Suprapubic skin (tissue), 4 donors: Measurements from ENCODE around the gene CAVIN1. TPM values are rescaled to one million over a fixed set of nuclear protein-coding genes. Genes with fewer than 3 reads are reported as not detected.
"Not testable (repeated sequence)": the region's sequence is repeated elsewhere in the genome, so short reads cannot be mapped to it uniquely, and the experiment has no call there.

Experiments
- DNase-seq, 2 donors: peaks; one replicate each; pipeline ENCODE4 v3.0.0-alpha.2; 2019; ENCODE audit warnings: low spot score in 2 of 2
- H3K27ac ChIP-seq: fragments of 200-600 bp; sonication (generic); one replicate; pipeline ENCODE4 v1.5.1; 2019
- H3K27me3 ChIP-seq: fragments of 200-600 bp; sonication (generic); one replicate; pipeline ENCODE4 v1.5.1; 2019
- H3K36me3 ChIP-seq: fragments of 200-600 bp; sonication (generic); one replicate; pipeline ENCODE4 v1.5.1; 2019
- H3K4me1 ChIP-seq: fragments of 200-600 bp; sonication (generic); one replicate; pipeline ENCODE4 v1.5.1; 2019
- H3K4me3 ChIP-seq: fragments of 200-600 bp; sonication (generic); one replicate; pipeline ENCODE4 v1.5.1; 2019; ENCODE audit warnings: mild to moderate bottlenecking
- H3K9me3 ChIP-seq: fragments of 200-600 bp; sonication (generic); one replicate; pipeline ENCODE4 v1.5.1; 2019
- CTCF ChIP-seq, 2 donors: fragments of 200-600 bp in 1 of 2; fragments of 450-650 bp in 1 of 2; sonication (generic) in 1 of 2; IDR thresholded peaks; one replicate each; pipeline ENCODE4 v1.5.1; 2016 to 2019; ENCODE audit warnings: antibody characterized with exemption in 2 of 2, mild to moderate bottlenecking in 1 of 2, moderate library complexity in 1 of 2
- EP300 ChIP-seq: sonication (generic); formaldehyde crosslinking; IDR thresholded peaks from one replicate; pipeline ENCODE4 v1.6.1; 2017; ENCODE audit warnings: antibody characterized with exemption
- POLR2A ChIP-seq, 2 donors: fragments of 450-650 bp; IDR thresholded peaks; one replicate each; pipeline ENCODE4 v1.6.1; 2017; ENCODE audit warnings: antibody characterized with exemption in 2 of 2, mild to moderate bottlenecking in 2 of 2, moderate library complexity in 2 of 2
- POLR2AphosphoS5 ChIP-seq, 3 donors: sonication (generic); formaldehyde crosslinking; IDR thresholded peaks; one replicate each; pipeline ENCODE4 v1.6.1; 2017; ENCODE audit warnings: antibody characterized with exemption in 3 of 3
- WGBS: methylation state at CpG from one replicate; pipeline ENCODE4 v1.1.5; 2018; 5-methylcytosine and 5-hydroxymethylcytosine counted together
- total RNA-seq, 4 donors: library from RNA; depleted of rRNA; stranded (reverse); fragments of >200 nt; gene quantifications; one replicate each; pipeline ENCODE4 v1.1.0, GENCODE V29; 2016

The CAVIN1 gene
- total RNA-seq, 4 donors from 2014 or later = 153 to 224 (median 182) TPM

- under 1% methylated on average over 21 of the region's 45 CpGs for WGBS
- TF ChIP-seq POLR2A (IDR thresholded peaks at IDR 0.05) (peak in 1 of 2 donors; percentile 36), EP300 (no peak), CTCF (IDR thresholded peaks at IDR 0.05) (no peak), POLR2AphosphoS5 (IDR thresholded peaks at IDR 0.05) (peak; percentile 13 to 80 (median 64))
- Histone ChIP-seq H3K4me1 (peaks cover 52% of the 10 kb centered on the region), H3K27ac (peak within 1 kb of the TSS; percentile 96), H3K27me3 (no peaks in the 10 kb centered on the region), H3K4me3 (peak within 1 kb of the TSS; percentile 82), H3K9me3 (no peaks in the 10 kb centered on the region), H3K36me3 (peaks cover 17% of the 10 kb centered on the region)
- DNase-seq = peak; percentile 96 to 98
These were observed 35.6 kb upstream of the CAVIN1 start, which contains the start of gene ATP6V0A1 for GRCh38 chr17:42458497-42459255. TSS of gene ATP6V0A1 (plus strand) at chr17:42458878. CDS start at chr17:42460895, 2,017 bp downstream.

GRCh38 chr17:42457107-42457792, 34.2 kb upstream of the CAVIN1 start:
- no peak overlapping the region for H3K4me3 ChIP-seq
- TF ChIP-seq POLR2A (IDR thresholded peaks at IDR 0.05) (no peak), EP300 (no peak), CTCF (IDR thresholded peaks at IDR 0.05) (no peak), POLR2AphosphoS5 (IDR thresholded peaks at IDR 0.05) (no peak)
- no peaks in the 10 kb centered on the region for H3K9me3 ChIP-seq
- H3K27ac ChIP-seq = peak overlapping the region; percentile 73
- WGBS = 14% methylated on average over 6 of the region's 6 CpGs
- no peak for DNase-seq
- H3K36me3 ChIP-seq = peaks cover 4% of the 10 kb centered on the region
- peaks cover 52% of the 10 kb centered on the region for H3K4me1 ChIP-seq
- no peaks in the 10 kb centered on the region for H3K27me3 ChIP-seq

- 34% methylated on average over 5 of the region's 5 CpGs for WGBS
- no peak for TF ChIP-seq EP300
- TF ChIP-seq CTCF (IDR thresholded peaks at IDR 0.05) = no peak
- TF ChIP-seq POLR2A (IDR thresholded peaks at IDR 0.05) = no peak
- no peak for TF ChIP-seq POLR2AphosphoS5 (IDR thresholded peaks at IDR 0.05)
- Histone ChIP-seq H3K27me3 (no peaks in the 10 kb centered on the region), H3K4me1 (peaks cover 52% of the 10 kb centered on the region), H3K27ac (peak overlapping the region; percentile 73), H3K9me3 (no peaks in the 10 kb centered on the region), H3K36me3 (peaks cover under 1% of the 10 kb centered on the region), H3K4me3 (no peak overlapping the region)
- no peak for DNase-seq
These were observed 33.4 kb upstream of the CAVIN1 start for GRCh38 chr17:42456223-42457106.

GRCh38 chr17:42454987-42455386, 31.9 kb upstream of the CAVIN1 start:
- H3K4me3 ChIP-seq, H3K27me3 ChIP-seq, H3K27ac ChIP-seq, H3K36me3 ChIP-seq, DNase-seq, H3K9me3 ChIP-seq: not testable (repeated sequence)
- peaks cover 41% of the 10 kb centered on the region for H3K4me1 ChIP-seq
- WGBS = 88% methylated on average over 6 of the region's 6 CpGs

- Histone ChIP-seq H3K36me3 (no peaks in the 10 kb centered on the region), H3K9me3 (no peaks in the 10 kb centered on the region), H3K27me3 (no peaks in the 10 kb centered on the region), H3K4me1 (peaks cover 27% of the 10 kb centered on the region), H3K4me3 (no peak overlapping the region), H3K27ac (no peak overlapping the region)
- no peak for DNase-seq
- WGBS = 42% methylated on average over 2 of the region's 2 CpGs
- TF ChIP-seq POLR2A (IDR thresholded peaks at IDR 0.05) (no peak), POLR2AphosphoS5 (IDR thresholded peaks at IDR 0.05) (no peak), EP300 (no peak), CTCF (IDR thresholded peaks at IDR 0.05) (no peak)
These were observed 30.4 kb upstream of the CAVIN1 start for GRCh38 chr17:42453439-42453838.

GRCh38 chr17:42451270-42451669, 28.2 kb upstream of the CAVIN1 start:
- H3K9me3 ChIP-seq, H3K4me3 ChIP-seq: not testable (repeated sequence)
- DNase-seq = peak in 1 of 2 donors; percentile 25

GRCh38 chr17:42449838-42450237, 26.8 kb upstream of the CAVIN1 start:
- not testable (repeated sequence) for DNase-seq, H3K4me3 ChIP-seq, H3K27ac ChIP-seq, H3K9me3 ChIP-seq, H3K27me3 ChIP-seq, H3K36me3 ChIP-seq, H3K4me1 ChIP-seq
- WGBS = no CpG with 5 or more reads among the region's 2 CpGs

More at GRCh38 chr17:42451270-42451669, 28.2 kb upstream of the CAVIN1 start:
- 72% methylated on average over 5 of the region's 5 CpGs for WGBS
- not testable (repeated sequence) for H3K4me1 ChIP-seq, H3K27me3 ChIP-seq, H3K36me3 ChIP-seq, H3K27ac ChIP-seq

GRCh38 chr17:42449176-42449575, 26.1 kb upstream of the CAVIN1 start:
- not testable (repeated sequence) for H3K27me3 ChIP-seq, H3K4me1 ChIP-seq, H3K27ac ChIP-seq, H3K36me3 ChIP-seq, H3K9me3 ChIP-seq, H3K4me3 ChIP-seq
- 87% methylated on average over 23 of the region's 27 CpGs for WGBS
- DNase-seq = peak in 1 of 2 donors; percentile 33
